PFSK-1 (cell line): ENCODE measurements around the gene HDAC7.

Experiments
- POLR2AphosphoS5 ChIP-seq: IDR thresholded peaks from 2 replicates; pipeline ENCODE4 v1.6.1; 2012; ENCODE audit warnings: low read depth, mild to moderate bottlenecking, control low read depth, low read length, moderate library complexity
- SIN3A ChIP-seq: IDR thresholded peaks from 2 replicates; pipeline ENCODE4 v1.6.1; 2012; ENCODE audit warnings: mild to moderate bottlenecking, low read length, moderate library complexity, borderline replicate concordance; ENCODE audit not compliant: insufficient read depth
- TAF1 ChIP-seq: IDR thresholded peaks from 2 replicates; pipeline ENCODE4 v1.6.1; 2012; ENCODE audit warnings: low read length, control low read depth, borderline replicate concordance; ENCODE audit not compliant: insufficient read depth

DNA sequence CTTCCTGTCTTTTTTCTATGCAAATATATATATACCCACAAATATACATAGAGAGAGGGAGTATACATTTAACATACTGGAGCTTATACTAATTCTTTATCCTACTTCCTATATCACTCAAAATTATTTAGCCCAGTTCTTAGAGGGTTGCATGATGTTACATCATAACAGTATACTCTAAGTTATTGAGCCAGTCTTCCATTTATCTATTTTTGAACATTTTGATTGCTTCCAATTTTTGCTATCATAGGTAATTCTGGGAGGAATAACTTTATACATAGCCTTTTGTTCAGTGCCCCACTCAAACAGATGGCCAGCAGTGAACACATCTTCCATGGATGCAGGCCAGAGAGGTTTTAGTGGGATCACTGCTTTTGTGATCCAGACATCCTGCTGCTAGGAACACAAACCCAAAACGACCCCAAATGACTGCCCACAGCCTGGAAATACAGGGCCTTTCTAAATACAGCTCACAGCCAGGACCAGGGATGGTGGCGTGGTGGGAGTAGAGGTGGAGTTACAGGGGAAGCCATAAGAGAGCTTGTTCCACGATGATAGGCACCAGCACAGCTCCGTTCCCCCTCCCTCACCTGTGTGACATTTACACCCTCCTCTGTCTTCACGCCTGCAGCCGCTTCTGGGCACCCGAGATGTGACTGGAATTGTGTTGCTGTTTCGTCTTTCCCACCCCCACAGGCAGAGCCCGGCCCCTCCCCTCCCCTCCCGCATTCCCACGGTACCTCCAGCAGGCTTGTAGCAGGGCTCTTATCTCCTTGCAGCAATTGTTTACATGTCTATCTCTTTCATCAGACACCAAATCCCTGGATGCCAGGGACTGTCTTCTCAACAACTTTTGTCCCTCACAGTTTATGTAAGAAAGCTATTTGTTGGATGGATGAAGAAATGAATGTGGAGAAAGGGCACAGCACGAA is 30.7 kb upstream of the HDAC7 start:
- TF ChIP-seq SIN3A (no peak), TAF1 (no peak), POLR2AphosphoS5 (no peak)
